Astrocyte of the cerebellum (primary cell): ENCODE measurements around the gene SYNJ2BP.

ENCODE experiments used
- DNase-seq: peaks from one replicate; pipeline ENCODE4 v3.0.0-alpha.2; 2011; ENCODE audit warnings: low read depth
- H3K4me3 ChIP-seq: 2 replicates; pipeline ENCODE4 v1.5.1; 2011; ENCODE audit warnings: mild to moderate bottlenecking, low read depth, low read length, moderate library complexity
- in situ Hi-C: cut with HindIII; loops from 2 replicates; pipeline ENCODE4 v1.10.0; 2017; ENCODE audit warnings: low sequenced_read_pairs
- TF ChIP-seq, protein P1 (sequence below): IDR thresholded peaks from 2 replicates; pipeline ENCODE4 v1.5.1; 2012; ENCODE audit warnings: low read length, low read depth, moderate library complexity, mild to moderate bottlenecking; ENCODE audit errors: missing control alignments

Gene SYNJ2BP, protein sequence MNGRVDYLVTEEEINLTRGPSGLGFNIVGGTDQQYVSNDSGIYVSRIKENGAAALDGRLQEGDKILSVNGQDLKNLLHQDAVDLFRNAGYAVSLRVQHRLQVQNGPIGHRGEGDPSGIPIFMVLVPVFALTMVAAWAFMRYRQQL

DNA sequence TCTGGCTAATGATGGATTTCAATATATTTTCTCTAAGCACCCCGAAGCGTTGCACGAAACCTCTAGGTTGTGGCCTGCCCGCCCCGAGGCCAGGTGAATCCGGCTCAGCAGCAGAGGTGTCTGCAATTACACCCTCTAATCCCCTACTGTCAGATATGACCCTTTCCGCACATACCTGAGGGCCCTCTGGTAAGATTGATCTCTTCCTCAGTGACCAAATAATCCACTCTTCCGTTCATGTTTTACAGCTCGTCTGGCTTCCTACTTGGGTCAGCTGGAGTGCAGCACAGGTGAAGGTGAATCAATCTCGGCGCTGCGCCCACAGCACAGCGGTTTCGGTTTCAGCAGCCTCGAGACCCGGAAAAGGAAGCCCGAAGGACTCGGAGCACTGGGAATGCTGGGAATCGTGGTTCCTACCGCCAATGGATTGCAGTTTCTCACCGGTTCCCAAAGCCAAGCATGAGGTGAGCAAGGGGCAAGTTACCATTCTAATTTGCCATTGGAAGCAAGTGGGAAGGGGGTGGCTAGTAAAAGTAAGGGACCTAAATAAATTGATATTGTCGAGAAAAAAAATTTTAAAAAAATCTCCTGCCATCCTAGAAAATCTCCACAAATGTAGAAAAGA lies at the start of gene SYNJ2BP:
Gene SYNJ2BP, minus strand, starts transcription at position 366 of the 625 bp plus-strand sequence. Its CDS starts 127 bp downstream, at position 239.
- TF ChIP-seq, protein P1, sequence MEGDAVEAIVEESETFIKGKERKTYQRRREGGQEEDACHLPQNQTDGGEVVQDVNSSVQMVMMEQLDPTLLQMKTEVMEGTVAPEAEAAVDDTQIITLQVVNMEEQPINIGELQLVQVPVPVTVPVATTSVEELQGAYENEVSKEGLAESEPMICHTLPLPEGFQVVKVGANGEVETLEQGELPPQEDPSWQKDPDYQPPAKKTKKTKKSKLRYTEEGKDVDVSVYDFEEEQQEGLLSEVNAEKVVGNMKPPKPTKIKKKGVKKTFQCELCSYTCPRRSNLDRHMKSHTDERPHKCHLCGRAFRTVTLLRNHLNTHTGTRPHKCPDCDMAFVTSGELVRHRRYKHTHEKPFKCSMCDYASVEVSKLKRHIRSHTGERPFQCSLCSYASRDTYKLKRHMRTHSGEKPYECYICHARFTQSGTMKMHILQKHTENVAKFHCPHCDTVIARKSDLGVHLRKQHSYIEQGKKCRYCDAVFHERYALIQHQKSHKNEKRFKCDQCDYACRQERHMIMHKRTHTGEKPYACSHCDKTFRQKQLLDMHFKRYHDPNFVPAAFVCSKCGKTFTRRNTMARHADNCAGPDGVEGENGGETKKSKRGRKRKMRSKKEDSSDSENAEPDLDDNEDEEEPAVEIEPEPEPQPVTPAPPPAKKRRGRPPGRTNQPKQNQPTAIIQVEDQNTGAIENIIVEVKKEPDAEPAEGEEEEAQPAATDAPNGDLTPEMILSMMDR, result no peak
- DNase-seq, result peak; percentile 23
- H3K4me3 ChIP-seq, result peak within 1 kb of the TSS; percentile 74
- in situ Hi-C loops, result no loop called here

DNA sequence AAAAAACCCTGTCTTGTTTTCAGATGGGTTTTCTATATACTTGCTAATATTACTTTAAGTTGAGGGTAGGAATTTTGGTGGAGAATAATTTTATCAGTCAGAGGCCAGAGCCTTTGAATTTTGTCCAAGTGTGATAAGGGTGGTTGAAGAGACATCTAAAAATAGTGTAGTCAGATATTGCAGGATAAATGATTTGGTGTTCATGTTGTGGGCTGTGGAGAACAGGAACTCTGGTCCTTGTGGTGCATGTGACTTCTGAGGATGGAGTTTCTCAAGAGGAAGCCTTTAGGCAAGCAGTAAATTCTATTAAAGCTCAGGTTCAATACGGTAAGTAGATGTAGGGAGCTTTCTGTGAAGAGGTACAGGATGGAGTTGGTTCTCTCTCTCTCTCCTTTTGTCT lies 37.8 kb upstream of the SYNJ2BP start:
- DNase-seq, result no peak
- H3K4me3 ChIP-seq, result no peak overlapping the region
- TF ChIP-seq, protein P1, result no peak
- in situ Hi-C loops, result no loop called here

DNA sequence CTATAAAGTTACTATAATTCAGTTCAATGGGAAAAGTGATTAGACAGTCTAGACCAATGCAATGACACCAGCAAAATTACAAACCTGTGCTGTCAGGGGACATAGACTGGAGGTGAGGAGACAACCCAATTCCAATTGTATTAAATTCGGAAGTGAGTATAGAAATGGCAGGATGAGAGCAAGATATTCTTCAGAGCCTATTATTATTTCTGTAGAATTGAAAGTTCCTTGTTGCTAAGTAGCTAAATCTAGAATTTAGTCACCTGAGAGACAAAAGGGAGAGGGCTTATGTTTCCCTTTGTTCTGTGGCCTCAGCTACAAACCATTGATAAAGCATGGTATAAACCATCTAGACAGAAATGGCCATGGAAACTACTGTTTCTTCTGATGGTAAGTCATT lies 35.0 kb upstream of the SYNJ2BP start, which contains the start of gene ADAM21:
Gene ADAM21, plus strand, starts transcription at position 301 of the 400 bp plus-strand sequence. CDS start 5,326 bp downstream, outside the sequence.
- no peak for DNase-seq
- TF ChIP-seq, protein P1, result no peak
- no peak within 1 kb of the TSS for H3K4me3 ChIP-seq
- in situ Hi-C loops, result no loop called here

DNA sequence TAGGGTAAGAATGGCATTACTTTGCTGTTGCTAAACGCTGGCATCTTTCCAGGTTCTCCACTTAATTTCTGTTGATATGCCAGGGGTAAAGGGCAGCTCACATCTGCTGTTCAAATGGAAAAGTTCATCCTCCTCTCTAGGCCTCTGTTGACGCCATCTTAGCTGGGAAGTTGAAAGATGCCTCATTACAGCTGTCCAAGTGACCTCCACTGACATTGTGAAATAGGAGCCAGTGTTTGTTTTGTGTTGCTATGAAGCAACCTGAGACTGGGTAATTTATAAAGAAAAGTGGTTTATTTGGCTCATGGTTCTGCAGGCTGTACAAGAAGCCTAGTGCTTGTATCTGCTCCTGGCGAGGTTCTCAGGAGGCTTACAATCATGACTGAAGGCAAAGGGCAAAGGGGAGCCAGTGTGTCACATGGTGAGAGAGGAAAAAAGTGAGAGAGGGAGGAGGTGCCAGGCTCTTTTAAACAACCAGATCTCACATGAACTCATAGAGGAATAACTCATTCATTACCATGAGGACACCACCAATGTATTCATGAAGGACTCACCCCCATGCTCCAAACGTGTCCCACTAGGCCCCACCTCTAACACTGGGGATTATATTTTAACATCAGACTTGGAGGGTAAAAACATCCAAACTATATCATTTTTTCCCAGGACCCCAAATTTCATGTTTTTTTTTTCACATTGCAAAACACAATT lies 31.9 kb upstream of the SYNJ2BP start:
- DNase-seq, result no peak
- in situ Hi-C loops, result no loop called here
- TF ChIP-seq, protein P1, result no peak
- H3K4me3 ChIP-seq, result no peak overlapping the region

DNA sequence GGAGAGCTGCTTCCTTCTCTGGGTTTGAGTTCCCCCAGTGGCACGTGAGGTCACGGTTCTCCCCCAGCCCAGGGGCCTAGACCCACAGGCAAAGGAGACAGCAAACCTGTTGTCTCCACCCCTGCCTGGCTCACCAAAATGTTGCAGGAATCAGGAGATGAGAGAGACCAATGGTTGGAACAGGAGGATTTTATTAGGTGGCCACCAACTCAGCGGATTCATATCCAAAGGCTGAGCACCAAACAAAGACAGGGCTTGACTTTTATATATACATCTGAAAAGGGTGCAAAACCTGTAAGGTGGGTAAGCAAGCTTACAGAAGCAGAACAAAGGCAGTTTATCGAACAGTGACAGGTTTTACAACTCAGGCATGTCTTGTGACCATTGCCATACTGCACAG lies 25.9 kb upstream of the SYNJ2BP start:
- TF ChIP-seq, protein P1, result no peak
- no peak overlapping the region for H3K4me3 ChIP-seq
- in situ Hi-C loops, result no loop called here
- no peak for DNase-seq

DNA sequence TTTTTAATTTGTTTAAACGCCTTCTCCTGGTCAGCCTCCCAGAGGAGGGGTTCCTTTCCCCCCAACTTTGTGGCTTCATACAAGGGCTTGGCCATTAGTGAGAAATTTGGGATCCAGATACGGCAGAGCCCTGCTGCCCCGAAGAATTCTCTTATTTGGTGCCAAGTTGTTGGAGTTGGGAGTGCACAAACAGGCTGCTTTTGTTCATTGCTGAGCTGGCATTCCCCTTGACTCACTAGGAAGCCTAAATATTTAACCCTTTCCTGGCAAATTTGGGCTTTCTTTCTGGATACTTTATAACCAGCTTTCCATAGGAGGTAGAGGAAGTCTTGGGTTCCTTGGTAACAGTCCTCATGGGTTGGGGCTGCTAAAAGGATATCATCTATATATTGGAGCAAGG lies 24.8 kb upstream of the SYNJ2BP start:
- in situ Hi-C loops, result no loop called here
- TF ChIP-seq, protein P1, result no peak
- DNase-seq, result no peak

More for the DNA sequence above, 24.8 kb upstream of the SYNJ2BP start:
- H3K4me3 ChIP-seq, result no peak overlapping the region
